Gastroesophageal sphincter (tissue), 4 donors: ENCODE data around the gene ZNF616. TPM values are rescaled to one million over a fixed set of nuclear protein-coding genes. Genes with fewer than 3 reads are reported as not detected.

ENCODE experiments used
- ATAC-seq: fragments of 150-250 bp; one replicate; pipeline ENCODE4 v1.9.1; 2016; ENCODE audit warnings: mild to moderate bottlenecking, moderate library complexity
- H3K27ac ChIP-seq, 4 donors: fragments of 200-600 bp; sonication (generic) in 3 of 4; 1 replicate in 3 of 4; 2 replicates in 1 of 4; pipeline ENCODE4 v1.5.1; 2016 to 2019
- H3K27me3 ChIP-seq: fragments of 200-600 bp; sonication (generic); one replicate; pipeline ENCODE4 v1.5.1; 2019
- H3K36me3 ChIP-seq, 2 donors: fragments of 200-600 bp; sonication (generic); one replicate each; pipeline ENCODE4 v1.5.1; 2019; ENCODE audit warnings: control low read depth in 1 of 2
- H3K4me1 ChIP-seq, 3 donors: fragments of 200-600 bp; sonication (generic); 1 replicate in 2 of 3; 2 replicates in 1 of 3; pipeline ENCODE4 v1.5.1; 2016 to 2019; ENCODE audit warnings: control low read depth in 2 of 3
- H3K4me3 ChIP-seq, 2 donors: fragments of 200-600 bp; sonication (generic); one replicate each; pipeline ENCODE4 v1.5.1; 2019; ENCODE audit warnings: mild to moderate bottlenecking in 1 of 2, moderate library complexity in 1 of 2
- H3K9me3 ChIP-seq, 3 donors: fragments of 200-600 bp; sonication (generic); one replicate each; pipeline ENCODE4 v1.5.1; 2017 to 2019; ENCODE audit warnings: control low read depth in 2 of 3
- EP300 ChIP-seq: sonication (generic); formaldehyde crosslinking; IDR thresholded peaks from one replicate; pipeline ENCODE4 v1.6.1; 2017; ENCODE audit warnings: antibody characterized with exemption, mild to moderate bottlenecking
- POLR2A ChIP-seq, 2 donors: fragments of 450-650 bp; IDR thresholded peaks; one replicate each; pipeline ENCODE4 v1.6.1; 2017; ENCODE audit warnings: antibody characterized with exemption in 2 of 2, mild to moderate bottlenecking in 2 of 2, moderate library complexity in 1 of 2
- POLR2AphosphoS5 ChIP-seq: sonication (generic); formaldehyde crosslinking; IDR thresholded peaks from one replicate; pipeline ENCODE4 v1.6.1; 2017; ENCODE audit warnings: antibody characterized with exemption
- WGBS, 2 donors: methylation state at CpG; one replicate each; pipeline ENCODE4 v1.1.5; 2018; ENCODE audit warnings: low coverage in 1 of 2; 5-methylcytosine and 5-hydroxymethylcytosine counted together
- total RNA-seq, 4 donors: library from RNA; depleted of rRNA; stranded (reverse); fragments of >200 nt; gene quantifications; one replicate each; pipeline ENCODE4 v1.1.0, GENCODE V29; 2016
- TF ChIP-seq, protein P1 (sequence below), 4 experiments: fragments of 200-600 bp in 2 of 4; fragments of 450-650 bp in 2 of 4; sonication (generic) in 1 of 4; IDR thresholded peaks; one replicate each; pipeline ENCODE4 v1.5.1; 2017 to 2019; ENCODE audit warnings: antibody characterized with exemption in 4 of 4, mild to moderate bottlenecking in 2 of 4, moderate library complexity in 2 of 4

ZNF616 gene
- total RNA-seq, 4 donors from 2014 or later: 4.0 to 11.2 (median 5.8) TPM

DNA sequence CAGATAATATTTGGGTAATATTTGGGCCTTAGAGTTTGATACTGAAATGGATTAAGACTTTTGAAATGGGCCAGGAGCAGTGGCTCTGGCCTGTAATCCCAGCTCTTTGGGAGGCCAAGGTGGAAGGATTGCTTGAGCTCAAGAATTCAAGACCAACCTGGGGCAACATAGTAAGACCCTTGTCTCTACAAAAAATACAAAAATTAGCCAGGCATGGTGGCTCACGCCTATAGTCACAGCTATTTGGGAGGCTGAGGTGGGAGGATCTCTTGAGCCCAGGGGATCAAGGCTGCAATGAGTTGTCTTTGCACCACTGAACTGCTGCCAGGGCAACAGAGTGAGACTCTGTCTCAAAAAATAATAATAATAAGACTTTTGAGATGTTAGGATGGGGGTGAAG, 32.6 kb upstream of the ZNF616 start:
- Histone ChIP-seq H3K27me3 (no peaks in the 10 kb centered on the region), H3K4me3 (peak overlapping the region in 1 of 2 donors; percentile 85), H3K27ac (peak overlapping the region in 3 of 4 donors; percentile 84 to 90 (median 86)), H3K9me3 (no peaks in the 10 kb centered on the region), H3K4me1 (peaks cover 0 to 27% (median 5%) of the 10 kb centered on the region in 3 donors), H3K36me3 (peaks cover 0 to 22% of the 10 kb centered on the region in 2 donors)
- no peak for ATAC-seq
- WGBS, 2 donors: 90 to 100% methylated on average over 1 of the region's 1 CpG
- TF ChIP-seq POLR2A (IDR thresholded peaks at IDR 0.05): no peak
- TF ChIP-seq EP300: no peak
- TF ChIP-seq POLR2AphosphoS5: no peak
- TF ChIP-seq, protein P1, sequence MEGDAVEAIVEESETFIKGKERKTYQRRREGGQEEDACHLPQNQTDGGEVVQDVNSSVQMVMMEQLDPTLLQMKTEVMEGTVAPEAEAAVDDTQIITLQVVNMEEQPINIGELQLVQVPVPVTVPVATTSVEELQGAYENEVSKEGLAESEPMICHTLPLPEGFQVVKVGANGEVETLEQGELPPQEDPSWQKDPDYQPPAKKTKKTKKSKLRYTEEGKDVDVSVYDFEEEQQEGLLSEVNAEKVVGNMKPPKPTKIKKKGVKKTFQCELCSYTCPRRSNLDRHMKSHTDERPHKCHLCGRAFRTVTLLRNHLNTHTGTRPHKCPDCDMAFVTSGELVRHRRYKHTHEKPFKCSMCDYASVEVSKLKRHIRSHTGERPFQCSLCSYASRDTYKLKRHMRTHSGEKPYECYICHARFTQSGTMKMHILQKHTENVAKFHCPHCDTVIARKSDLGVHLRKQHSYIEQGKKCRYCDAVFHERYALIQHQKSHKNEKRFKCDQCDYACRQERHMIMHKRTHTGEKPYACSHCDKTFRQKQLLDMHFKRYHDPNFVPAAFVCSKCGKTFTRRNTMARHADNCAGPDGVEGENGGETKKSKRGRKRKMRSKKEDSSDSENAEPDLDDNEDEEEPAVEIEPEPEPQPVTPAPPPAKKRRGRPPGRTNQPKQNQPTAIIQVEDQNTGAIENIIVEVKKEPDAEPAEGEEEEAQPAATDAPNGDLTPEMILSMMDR (IDR thresholded peaks at IDR 0.05): no peak

DNA sequence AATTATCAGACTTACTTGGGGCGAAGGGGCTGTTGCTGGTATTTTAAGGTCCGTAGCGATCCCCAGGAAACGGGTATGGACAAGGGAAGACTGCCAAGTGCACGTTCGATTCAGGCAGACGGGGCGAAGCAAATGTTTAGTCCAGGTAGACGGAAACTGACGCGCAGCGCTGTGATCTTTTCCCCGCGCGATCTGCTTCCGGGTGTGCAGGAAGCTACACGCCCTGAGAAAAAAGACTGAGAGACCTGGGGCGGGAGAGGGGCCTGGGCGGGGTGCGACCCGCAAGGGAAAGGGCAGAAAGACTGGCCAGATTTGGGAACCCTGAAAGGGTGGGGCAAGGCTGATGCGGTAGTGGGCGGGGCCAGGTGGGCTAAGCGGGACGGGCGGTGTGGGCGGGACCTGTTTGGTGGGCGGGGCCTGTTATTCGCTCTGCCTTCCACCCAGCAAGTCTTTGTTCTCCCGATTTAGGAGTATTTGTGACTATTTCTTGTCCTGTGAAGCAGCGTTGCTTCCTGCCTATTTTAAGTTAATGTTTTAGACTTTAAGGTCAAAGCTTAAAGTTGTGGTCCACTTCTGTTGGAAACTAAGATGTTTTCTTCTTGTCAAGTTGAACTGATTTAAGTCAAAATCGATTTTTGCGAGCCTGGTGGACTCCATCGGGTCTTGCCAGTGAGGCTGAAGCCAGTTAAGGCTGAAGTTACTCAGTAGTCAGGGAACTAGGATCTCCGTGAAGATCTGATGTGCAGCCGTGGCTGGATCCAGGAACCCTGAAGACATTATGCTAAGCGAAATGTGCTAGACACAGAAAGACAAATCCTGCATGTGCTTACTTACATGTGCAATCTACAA, 31.8 kb upstream of the ZNF616 start, which contains the start of gene ZNF836:
Gene ZNF836, minus strand, starts transcription at position 301 of the 849 bp plus-strand sequence. CDS start 3,549 bp downstream, outside the sequence.
- H3K4me1 ChIP-seq: peaks cover 0 to 27% (median 5%) of the 10 kb centered on the region in 3 donors
- H3K27me3 ChIP-seq: no peaks in the 10 kb centered on the region
- H3K27ac ChIP-seq: peak within 1 kb of the TSS; percentile 74 to 90 (median 85)
- peaks cover 0 to 30% of the 10 kb centered on the region in 2 donors for H3K36me3 ChIP-seq
- TF ChIP-seq POLR2AphosphoS5 (peak; percentile 51), POLR2A (IDR thresholded peaks at IDR 0.05) (peak in 1 of 2 donors; percentile 21), EP300 (no peak)
- TF ChIP-seq, protein P1 (IDR thresholded peaks at IDR 0.05): no peak
- ATAC-seq: peak; percentile 95
- peak within 1 kb of the TSS; percentile 85 to 90 for H3K4me3 ChIP-seq
- H3K9me3 ChIP-seq: no peaks in the 10 kb centered on the region
- 4 to 10% methylated on average over 17 to 26 of the region's 37 CpGs for WGBS, 2 donors

GRCh38 chr19:52170863-52171320, 31.2 kb upstream of the ZNF616 start:
- Histone ChIP-seq H3K4me3 (peak overlapping the region; percentile 85 to 90), H3K9me3 (no peaks in the 10 kb centered on the region), H3K27ac (peak overlapping the region; percentile 74 to 90 (median 85)), H3K36me3 (peaks cover 0 to 37% of the 10 kb centered on the region in 2 donors), H3K4me1 (peaks cover 0 to 27% (median 5%) of the 10 kb centered on the region in 3 donors), H3K27me3 (no peaks in the 10 kb centered on the region)
- ATAC-seq: peak; percentile 20
- TF ChIP-seq POLR2A (IDR thresholded peaks at IDR 0.05): no peak
- no peak for TF ChIP-seq POLR2AphosphoS5
- no peak for TF ChIP-seq EP300
- TF ChIP-seq, protein P1 (IDR thresholded peaks at IDR 0.05): no peak
- WGBS, 2 donors: 0% methylated on average over 2 to 7 of the region's 22 CpGs

- Histone ChIP-seq H3K4me1 (peaks cover 0 to 27% (median 5%) of the 10 kb centered on the region in 3 donors), H3K9me3 (no peaks in the 10 kb centered on the region), H3K4me3 (peak overlapping the region; percentile 85 to 90), H3K27me3 (no peaks in the 10 kb centered on the region), H3K36me3 (peaks cover 0 to 43% of the 10 kb centered on the region in 2 donors), H3K27ac (peak overlapping the region in 3 of 4 donors; percentile 84 to 90 (median 86))
- 3 to 5% methylated on average over 5 of the region's 5 CpGs for WGBS, 2 donors
- no peak for ATAC-seq
- no peak for TF ChIP-seq EP300
- TF ChIP-seq POLR2A (IDR thresholded peaks at IDR 0.05): no peak
- no peak for TF ChIP-seq POLR2AphosphoS5
- TF ChIP-seq, protein P1 (IDR thresholded peaks at IDR 0.05): no peak
These were observed 30.6 kb upstream of the ZNF616 start for GRCh38 chr19:52170304-52170703.
